NOMO-1 (cell line): ENCODE data around the gene RTRAF.

ENCODE experiments used
- DNase-seq, 2 experiments: peaks; one replicate each; lab custom pipeline; 2025; ENCODE audit not compliant: unreplicated experiment in 2 of 2; lab: John Stamatoyannopoulos, UW

The RTRAF gene

GRCh38 chr14:52020161-52020714 lies 30.9 kb downstream of the RTRAF start:
- no peak for DNase-seq

- no peak for DNase-seq
Observed at GRCh38 chr14:52020866-52021717, 31.7 kb downstream of the RTRAF start.

GRCh38 chr14:52021957-52022600 lies 32.7 kb downstream of the RTRAF start:
- DNase-seq = no peak

GRCh38 chr14:52023518-52023917 lies 34.2 kb downstream of the RTRAF start:
- no peak for DNase-seq

GRCh38 chr14:52025310-52025709 lies 36.0 kb downstream of the RTRAF start:
- no peak for DNase-seq

- no peak for DNase-seq
Observed at GRCh38 chr14:52026017-52026660, 36.8 kb downstream of the RTRAF start.

- no peak for DNase-seq
Observed at GRCh38 chr14:52026901-52027300, 37.6 kb downstream of the RTRAF start.

GRCh38 chr14:52029881-52030280 lies 40.5 kb downstream of the RTRAF start:
- no peak for DNase-seq

GRCh38 chr14:52031781-52032180 lies 42.4 kb downstream of the RTRAF start:
- DNase-seq = no peak

- DNase-seq = no peak
Observed at GRCh38 chr14:52032204-52032801, 43.0 kb downstream of the RTRAF start.

GRCh38 chr14:52033101-52033642 lies 43.8 kb downstream of the RTRAF start:
- no peak for DNase-seq

GRCh38 chr14:52039124-52039815 lies 49.9 kb downstream of the RTRAF start:
- no peak for DNase-seq

GRCh38 chr14:52040598-52040997 lies 51.3 kb downstream of the RTRAF start:
- no peak for DNase-seq

- DNase-seq = no peak
Observed at GRCh38 chr14:52042371-52043289, 53.3 kb downstream of the RTRAF start.

GRCh38 chr14:52043690-52044089 lies 54.3 kb downstream of the RTRAF start:
- DNase-seq = peak in 1 of 2 experiments; percentile 2

- no peak for DNase-seq
Observed at GRCh38 chr14:52044791-52045522, 55.6 kb downstream of the RTRAF start.

- DNase-seq = no peak
Observed at GRCh38 chr14:52046376-52046917, 57.1 kb downstream of the RTRAF start.

- no peak for DNase-seq
Observed at GRCh38 chr14:52048116-52048515, 58.8 kb downstream of the RTRAF start.
